Activated T-cell treated with anti-CD3 and anti-CD28 coated beads, Interleukin-2, amount 50 U/mL, for 72 hours (primary cell): ENCODE data around the gene MINAR1. TPM values are rescaled to one million over a fixed set of nuclear protein-coding genes. Genes with fewer than 3 reads are reported as not detected.
"Not testable (repeated sequence)": the region's sequence is repeated elsewhere in the genome, so short reads cannot be mapped to it uniquely, and the experiment has no call there.

Source experiments
- ATAC-seq, 2 donors: fragments of 150-1000 bp; cut with Tn5 transposase; replicated peaks in 1 of 2; 2 replicates each; pipeline ENCODE4 v1.10.0; 2021; ENCODE audit warnings: moderate library complexity in 2 of 2, mild to moderate bottlenecking in 1 of 2
- DNase-seq, 2 donors: peaks; one replicate each; pipeline ENCODE4 v3.0.0; 2021 to 2022; ENCODE audit warnings: mixed read lengths in 1 of 2
- H3K27ac Mint-ChIP-seq: one replicate; pipeline ENCODE4 v1.8.0; 2022; ENCODE audit warnings: mild to moderate bottlenecking, moderate library complexity, mixed read lengths
- H3K27me3 Mint-ChIP-seq: one replicate; pipeline ENCODE4 v1.8.0; 2022; ENCODE audit warnings: low read depth, mixed read lengths
- H3K36me3 Mint-ChIP-seq, 2 donors: one replicate each; pipeline ENCODE4 v1.8.0; 2022; ENCODE audit warnings: mixed read lengths in 2 of 2, mild to moderate bottlenecking in 1 of 2; ENCODE audit not compliant: insufficient read depth in 2 of 2
- H3K4me1 Mint-ChIP-seq: one replicate; pipeline ENCODE4 v1.8.0; 2022; ENCODE audit warnings: low read depth, mixed read lengths
- H3K4me3 Mint-ChIP-seq, 2 donors: one replicate each; pipeline ENCODE4 v1.8.0; 2022; ENCODE audit warnings: mild to moderate bottlenecking in 2 of 2, mixed read lengths in 2 of 2, moderate library complexity in 2 of 2
- H3K9me3 Mint-ChIP-seq, 2 donors: one replicate each; pipeline ENCODE4 v1.8.0; 2022; ENCODE audit warnings: mixed read lengths in 2 of 2
- total RNA-seq, 2 donors: library from RNA; stranded (reverse); gene quantifications; one replicate each; pipeline ENCODE4 v1.2.3, GENCODE V29; 2022

Gene MINAR1
- total RNA-seq, 2 donors from 2014 or later = 0.37 to 0.62 TPM

DNA sequence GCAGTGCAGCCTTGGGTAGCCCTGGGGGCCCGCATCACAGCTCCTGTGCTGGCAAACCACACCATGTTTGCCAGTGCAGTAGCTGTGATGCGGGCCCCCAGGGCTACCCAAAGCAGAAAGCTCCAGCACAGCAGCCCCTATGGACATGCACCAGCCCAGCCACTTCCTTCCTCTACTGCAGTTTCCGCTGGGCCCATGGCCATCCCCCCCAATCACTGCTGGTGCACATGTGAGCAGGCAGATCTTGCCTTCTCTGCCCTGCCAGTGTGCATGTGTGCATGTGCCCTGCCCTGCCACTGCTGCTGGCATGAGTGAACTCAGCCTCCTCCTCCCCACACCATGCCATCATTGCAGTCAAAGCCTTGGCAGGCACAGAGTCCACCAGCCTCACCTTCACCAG, 20.1 kb upstream of the MINAR1 start:
- H3K36me3 Mint-ChIP-seq = no peaks in the 10 kb centered on the region
- ATAC-seq (no peak), DNase-seq (no peak)
- no peak overlapping the region for H3K4me3 Mint-ChIP-seq
- H3K27me3 Mint-ChIP-seq = no peaks in the 10 kb centered on the region
- no peaks in the 10 kb centered on the region for H3K9me3 Mint-ChIP-seq
- no peak overlapping the region for H3K27ac Mint-ChIP-seq
- no peaks in the 10 kb centered on the region for H3K4me1 Mint-ChIP-seq

DNA sequence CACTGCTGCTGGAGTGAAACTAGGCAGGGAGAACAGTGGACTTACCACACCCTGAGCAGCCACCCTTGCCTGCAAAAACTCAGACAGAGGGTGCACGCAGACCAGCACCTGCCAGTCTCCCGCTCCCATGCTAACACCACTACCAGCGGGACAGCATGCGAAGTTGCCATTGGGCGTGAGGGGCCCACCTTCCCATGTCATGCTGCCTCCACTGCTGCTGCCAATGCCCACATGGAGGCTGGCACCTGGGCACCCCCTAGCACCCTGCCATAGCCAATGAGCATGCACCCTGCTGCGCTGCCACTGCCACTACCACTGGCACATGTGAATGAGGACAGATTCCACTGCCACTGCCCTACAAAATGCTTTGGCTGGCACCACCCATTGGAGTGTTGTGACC, 19.7 kb upstream of the MINAR1 start:
- no peak for ATAC-seq
- DNase-seq = no peak
- H3K4me1 Mint-ChIP-seq = no peaks in the 10 kb centered on the region
- no peaks in the 10 kb centered on the region for H3K27me3 Mint-ChIP-seq
- no peak overlapping the region for H3K4me3 Mint-ChIP-seq
- H3K9me3 Mint-ChIP-seq = no peaks in the 10 kb centered on the region
- no peaks in the 10 kb centered on the region for H3K36me3 Mint-ChIP-seq
- H3K27ac Mint-ChIP-seq = no peak overlapping the region

DNA sequence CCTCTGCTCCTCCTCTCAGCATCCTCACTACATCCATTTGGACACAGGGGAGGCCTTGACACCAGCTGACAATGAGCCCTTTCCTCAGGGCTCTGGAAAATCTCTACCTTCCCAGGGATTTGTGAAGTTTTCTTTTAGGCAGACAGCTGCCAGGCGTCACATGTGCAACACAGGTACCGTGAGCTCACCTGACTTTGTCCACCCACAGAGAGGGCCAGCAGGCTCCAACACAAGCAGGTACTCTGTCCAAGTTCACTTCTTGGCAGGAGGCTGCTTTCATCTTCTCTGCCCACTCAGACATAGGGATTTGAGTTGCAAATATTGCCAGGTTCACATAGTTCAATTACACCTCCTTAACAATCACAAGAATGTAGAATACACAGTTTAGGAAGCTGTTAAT, 15.3 kb upstream of the MINAR1 start:
- no peaks in the 10 kb centered on the region for H3K36me3 Mint-ChIP-seq
- H3K9me3 Mint-ChIP-seq = no peaks in the 10 kb centered on the region
- H3K27me3 Mint-ChIP-seq = no peaks in the 10 kb centered on the region
- H3K27ac Mint-ChIP-seq = no peak overlapping the region
- no peak overlapping the region for H3K4me3 Mint-ChIP-seq
- DNase-seq = no peak
- no peaks in the 10 kb centered on the region for H3K4me1 Mint-ChIP-seq
- ATAC-seq = no peak

DNA sequence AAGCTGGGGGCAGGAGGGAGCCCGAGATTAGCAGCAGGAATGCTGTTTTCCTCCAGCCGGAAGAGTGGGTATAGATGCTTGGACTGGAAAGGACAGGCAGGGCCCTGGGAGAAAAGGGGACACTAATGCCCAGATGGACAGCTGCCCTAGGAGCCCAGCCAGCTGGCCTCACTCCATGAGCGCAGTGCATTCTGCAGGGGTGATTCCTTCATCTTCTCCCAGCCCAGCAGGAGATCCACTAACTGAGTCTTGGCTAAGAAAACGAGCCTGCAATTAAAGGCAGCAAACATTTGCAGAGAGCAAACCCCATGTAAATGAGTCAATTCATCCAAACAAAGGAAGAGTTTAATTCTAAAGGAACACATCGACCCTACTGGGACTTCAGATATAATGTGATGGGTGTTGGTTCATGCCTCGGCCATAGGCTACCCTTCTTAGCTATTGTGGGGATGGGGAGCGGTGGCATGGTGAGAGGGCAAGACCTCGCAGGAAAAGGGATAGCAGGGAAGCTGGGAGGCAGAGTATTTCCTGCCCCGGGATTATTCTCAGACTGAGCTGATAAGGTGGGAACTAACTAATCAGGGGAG, 13.3 kb upstream of the MINAR1 start:
- Mint-ChIP-seq H3K36me3 (no peaks in the 10 kb centered on the region), H3K27me3 (no peaks in the 10 kb centered on the region), H3K9me3 (no peaks in the 10 kb centered on the region), H3K4me3 (no peak overlapping the region), H3K4me1 (no peaks in the 10 kb centered on the region), H3K27ac (no peak overlapping the region)
- DNase-seq (no peak), ATAC-seq (no peak)

DNA sequence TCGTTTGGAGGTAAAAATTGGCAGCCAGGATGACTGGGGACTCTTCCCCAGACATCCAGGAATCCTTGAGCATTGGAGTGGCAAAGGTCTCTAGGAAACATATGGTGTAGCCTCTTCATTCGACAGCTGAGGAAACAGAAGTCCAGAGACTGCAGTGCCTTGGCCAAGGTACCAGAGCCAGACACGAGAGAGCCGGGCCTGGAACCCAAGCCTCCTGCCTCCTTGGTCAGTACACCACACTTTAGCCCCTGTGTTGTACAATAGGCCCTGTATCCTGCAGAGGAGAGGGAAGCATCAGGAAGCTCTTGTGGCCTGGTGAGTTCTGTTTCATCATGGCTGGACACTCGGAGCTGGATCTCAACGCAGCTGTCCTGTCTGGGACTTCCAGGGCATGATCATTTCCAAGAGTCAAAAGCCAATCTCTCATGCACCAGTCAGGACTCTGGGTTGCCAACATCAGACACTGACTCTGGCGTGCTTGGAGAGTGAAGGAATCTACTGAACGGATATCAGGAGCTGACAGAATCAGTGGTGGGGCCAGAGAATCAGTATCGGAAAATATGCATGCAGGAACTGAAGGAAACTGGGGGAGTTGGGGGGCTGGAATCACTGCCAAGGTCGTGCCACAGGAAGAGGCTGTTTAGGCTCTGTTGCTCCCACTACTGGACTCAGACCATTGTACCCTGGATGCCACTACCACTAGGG, 6.4 kb upstream of the MINAR1 start:
- ATAC-seq (no peak), DNase-seq (no peak)
- H3K27ac Mint-ChIP-seq = no peak overlapping the region

DNA sequence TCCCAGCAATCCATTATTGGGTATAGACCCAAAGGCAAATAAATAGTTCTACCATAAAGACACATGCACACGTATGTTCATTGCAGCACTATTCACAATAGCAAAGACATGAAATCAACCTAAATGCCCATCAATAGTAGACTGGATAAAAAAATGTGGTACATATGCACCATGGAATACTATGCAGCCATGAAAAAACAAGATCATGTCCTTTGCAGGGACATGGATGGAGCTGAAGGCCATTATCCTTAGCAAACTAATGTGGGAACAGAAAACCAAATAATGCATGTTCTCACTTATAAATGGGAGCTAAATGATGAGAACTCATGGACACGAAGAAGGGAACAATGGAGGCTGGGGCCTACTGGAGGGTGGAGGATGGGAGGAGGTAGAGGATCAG, 5.2 kb upstream of the MINAR1 start:
- not testable (repeated sequence) for ATAC-seq, H3K4me1 Mint-ChIP-seq, H3K9me3 Mint-ChIP-seq, H3K36me3 Mint-ChIP-seq, DNase-seq, H3K4me3 Mint-ChIP-seq, H3K27ac Mint-ChIP-seq
- peaks cover 45% of the 10 kb centered on the region for H3K27me3 Mint-ChIP-seq

More for the DNA sequence above, 6.4 kb upstream of the MINAR1 start:
- no peaks in the 10 kb centered on the region for H3K36me3 Mint-ChIP-seq
- H3K4me3 Mint-ChIP-seq = no peak overlapping the region
- H3K4me1 Mint-ChIP-seq = no peaks in the 10 kb centered on the region
- no peaks in the 10 kb centered on the region for H3K9me3 Mint-ChIP-seq
- peaks cover 39% of the 10 kb centered on the region for H3K27me3 Mint-ChIP-seq

DNA sequence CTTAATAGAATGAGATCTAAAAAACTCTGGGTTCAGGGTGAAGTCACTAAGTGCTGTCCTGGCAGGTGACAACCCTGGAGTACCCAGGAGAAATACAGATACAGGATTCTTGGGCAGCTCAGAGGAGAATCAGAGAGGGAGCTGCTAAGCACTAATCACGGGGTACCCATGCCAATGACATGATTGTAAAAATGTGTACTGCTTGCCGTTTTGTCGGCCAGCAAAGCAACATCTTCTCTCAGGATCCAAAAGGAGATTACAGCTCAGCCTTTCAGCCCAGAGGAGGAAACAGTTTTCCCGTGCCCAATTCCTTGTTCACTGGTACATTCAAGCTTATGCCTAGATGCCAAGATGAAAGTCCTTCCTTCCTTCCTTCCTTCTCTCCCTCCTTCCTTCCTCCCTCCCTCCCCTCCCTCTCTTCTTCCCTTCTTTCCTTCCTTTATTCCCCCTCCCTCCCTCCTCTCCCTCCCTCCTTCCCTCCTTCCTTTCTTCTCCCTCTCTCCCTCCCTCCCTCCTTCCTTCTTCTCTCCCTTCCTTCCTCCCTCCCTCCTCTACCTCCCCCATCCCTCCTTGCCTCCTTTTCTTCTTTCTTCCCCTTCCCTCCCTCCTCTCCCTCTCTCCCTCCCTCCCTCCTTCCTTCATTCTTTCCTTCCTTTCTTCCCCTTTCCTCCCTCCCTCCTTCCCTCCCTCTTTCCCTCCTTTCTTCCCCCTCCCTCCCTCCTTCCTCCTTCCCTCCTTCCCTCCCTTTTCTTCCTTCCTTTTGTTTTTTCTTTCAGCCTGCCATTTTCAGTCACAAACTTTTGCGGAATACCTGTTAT, 4.1 kb upstream of the MINAR1 start:
- no peak overlapping the region for H3K27ac Mint-ChIP-seq
- no peaks in the 10 kb centered on the region for H3K36me3 Mint-ChIP-seq
- H3K9me3 Mint-ChIP-seq = no peaks in the 10 kb centered on the region
- ATAC-seq = no peak
- no peak for DNase-seq
- no peak overlapping the region for H3K4me3 Mint-ChIP-seq
- H3K4me1 Mint-ChIP-seq = peaks cover 5% of the 10 kb centered on the region
- H3K27me3 Mint-ChIP-seq = peaks cover 53% of the 10 kb centered on the region

DNA sequence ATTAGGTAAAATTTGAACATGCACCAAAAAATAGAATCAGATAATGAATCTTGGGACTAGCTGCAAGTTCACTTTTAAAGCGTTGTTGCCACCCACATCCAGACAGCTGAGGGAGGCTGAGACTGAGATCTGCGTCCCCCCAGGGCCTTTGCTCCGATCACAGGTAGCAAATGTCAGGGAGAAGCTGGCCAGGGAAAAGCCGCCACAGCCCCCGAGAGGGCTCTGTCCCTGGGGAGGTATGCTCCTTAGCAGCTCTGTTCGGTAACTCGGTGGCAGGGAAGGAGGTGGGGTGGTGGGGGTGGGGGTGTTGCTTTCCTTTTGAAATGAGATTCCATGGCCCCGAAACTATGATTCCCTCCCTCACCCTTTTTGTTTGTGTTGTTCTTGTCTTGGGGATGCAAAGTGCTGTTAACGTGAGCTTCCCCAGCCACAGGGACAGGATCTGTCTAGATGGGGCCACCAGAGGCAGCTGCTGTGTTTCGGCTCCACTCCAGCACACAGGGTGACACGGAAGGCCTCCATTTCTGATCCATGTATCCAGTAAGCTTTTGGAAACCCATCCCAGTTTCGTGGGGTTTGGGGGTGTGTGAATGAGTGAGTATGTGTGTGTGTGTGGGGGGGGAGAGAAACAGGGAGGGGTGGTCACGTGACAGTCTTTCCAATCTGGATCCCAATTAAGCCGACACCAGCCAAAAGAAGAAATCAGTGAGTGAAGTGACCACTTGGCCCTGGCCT, 1.1 kb upstream of the MINAR1 start:
- Mint-ChIP-seq H3K27ac (no peak overlapping the region), H3K27me3 (peaks cover 68% of the 10 kb centered on the region), H3K36me3 (no peaks in the 10 kb centered on the region), H3K9me3 (no peaks in the 10 kb centered on the region), H3K4me3 (peak overlapping the region; percentile 46 to 75), H3K4me1 (peaks cover 5% of the 10 kb centered on the region)
- no peak for ATAC-seq
- DNase-seq = no peak

DNA sequence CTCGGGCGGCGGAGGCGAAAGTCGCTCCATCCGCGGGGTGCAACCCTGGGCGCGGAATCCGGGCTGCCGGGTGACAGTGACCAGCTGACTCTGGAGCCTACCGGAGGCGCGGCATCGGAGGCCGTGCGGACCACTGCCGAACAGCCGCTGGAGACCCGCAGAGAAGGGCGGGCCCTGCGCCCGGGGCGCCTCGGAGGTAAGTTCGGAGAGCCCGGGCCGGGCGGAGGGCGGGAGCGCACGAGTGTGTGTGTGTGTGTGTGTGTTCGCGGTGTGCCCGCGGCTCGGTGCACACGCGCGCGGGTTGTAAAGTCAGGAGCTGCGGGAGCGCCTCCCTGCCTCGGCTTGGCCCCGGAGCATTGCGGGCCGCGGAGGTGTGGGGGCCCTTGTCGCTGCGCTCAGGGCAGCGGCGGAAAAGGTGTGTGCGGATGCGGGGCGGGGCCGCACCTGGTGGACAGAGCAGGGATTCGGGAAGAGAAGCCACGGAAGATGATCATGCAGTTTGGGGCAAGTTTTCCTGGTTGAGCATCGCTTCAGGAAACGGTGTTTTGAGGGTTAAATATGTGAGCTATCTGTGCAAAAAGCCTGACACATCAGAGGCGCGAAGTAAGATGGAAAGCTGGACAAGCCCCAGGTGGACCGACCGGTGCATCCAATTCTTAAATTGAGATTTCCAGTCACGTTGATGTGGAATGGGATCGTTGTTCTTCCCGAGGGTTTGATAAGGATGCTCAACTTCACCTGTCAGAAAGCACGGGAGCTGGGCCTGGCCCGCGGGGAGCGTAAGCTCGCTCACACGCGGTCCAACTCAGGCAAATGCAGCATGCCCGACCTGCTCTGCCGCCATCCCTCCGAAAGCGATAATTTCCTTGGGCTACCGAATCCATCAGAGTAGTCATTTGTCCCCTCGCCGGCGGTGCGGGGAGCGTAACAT, 474 bp downstream of the MINAR1 start:
- DNase-seq = no peak
- H3K36me3 Mint-ChIP-seq = peaks cover 0 to 2% of the 10 kb centered on the region in 2 donors
- ATAC-seq = peak; percentile 17 to 36
- peaks cover 62% of the 10 kb centered on the region for H3K27me3 Mint-ChIP-seq
- H3K27ac Mint-ChIP-seq = no peak overlapping the region
- H3K9me3 Mint-ChIP-seq = peaks cover 0 to 5% of the 10 kb centered on the region in 2 donors
- H3K4me1 Mint-ChIP-seq = peaks cover 5% of the 10 kb centered on the region
- H3K4me3 Mint-ChIP-seq = peak overlapping the region; percentile 27 to 58

DNA sequence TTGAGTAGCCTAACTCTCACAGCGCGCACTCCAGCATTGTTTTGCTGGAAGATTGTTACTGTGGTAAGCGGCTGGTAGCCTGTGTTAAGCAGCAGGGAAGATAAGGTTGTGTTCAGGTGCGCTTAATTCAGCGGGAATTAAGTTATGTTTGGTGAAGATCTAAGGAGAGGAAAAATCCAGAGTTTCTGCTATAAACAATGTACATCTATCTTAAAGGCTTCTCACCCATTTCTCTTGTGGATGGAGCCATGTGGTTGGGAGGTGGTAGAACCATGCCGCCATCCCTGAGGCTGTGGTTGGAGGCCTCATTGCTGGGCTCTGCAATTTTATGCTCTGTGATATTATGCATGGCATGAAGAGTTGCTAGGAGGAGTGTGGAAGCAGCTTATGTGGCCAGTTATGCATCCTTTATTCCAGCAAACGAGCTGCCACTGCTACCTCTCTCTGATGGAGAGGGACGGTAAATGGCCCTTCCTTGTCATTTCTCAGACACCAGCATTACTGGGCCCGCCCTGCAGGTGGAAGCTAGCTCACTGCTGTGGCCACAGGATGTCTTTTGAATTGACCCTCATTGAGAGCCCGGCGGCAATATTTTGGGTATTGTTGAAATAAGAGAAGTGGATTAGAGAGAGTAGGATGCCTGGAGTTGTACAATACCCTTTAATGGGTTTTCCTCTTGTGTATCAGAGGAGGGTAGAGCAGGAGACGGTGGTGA, 1.3 kb downstream of the MINAR1 start:
- peaks cover 57% of the 10 kb centered on the region for H3K27me3 Mint-ChIP-seq
- H3K36me3 Mint-ChIP-seq = peaks cover 0 to 2% of the 10 kb centered on the region in 2 donors
- peaks cover 5% of the 10 kb centered on the region for H3K4me1 Mint-ChIP-seq
- ATAC-seq (no peak), DNase-seq (no peak)
- peaks cover 0 to 5% of the 10 kb centered on the region in 2 donors for H3K9me3 Mint-ChIP-seq
- H3K4me3 Mint-ChIP-seq = peak overlapping the region in 1 of 2 donors; percentile 19
- no peak overlapping the region for H3K27ac Mint-ChIP-seq

DNA sequence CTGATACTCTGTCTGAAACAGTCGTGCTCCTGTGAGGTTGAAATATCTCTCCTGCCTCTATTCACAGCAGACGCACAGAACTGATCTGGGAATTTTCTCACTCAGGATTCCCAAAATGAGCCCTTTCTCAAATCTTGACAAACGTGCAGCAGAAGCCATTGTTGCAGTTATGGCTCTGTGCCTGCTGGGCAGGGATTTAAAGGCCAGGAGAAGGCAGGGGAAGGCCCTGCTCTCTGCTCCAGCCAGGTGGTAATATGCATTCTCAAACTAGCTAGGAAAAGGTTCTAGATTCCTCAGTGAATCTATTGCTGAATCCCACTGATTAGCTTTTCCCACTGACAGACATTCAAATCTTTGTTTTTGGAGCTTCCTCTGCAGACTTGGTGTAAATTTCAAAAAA, 2.2 kb downstream of the MINAR1 start:
- Mint-ChIP-seq H3K9me3 (peaks cover 0 to 5% of the 10 kb centered on the region in 2 donors), H3K4me1 (peaks cover 5% of the 10 kb centered on the region), H3K27ac (no peak overlapping the region), H3K4me3 (no peak overlapping the region), H3K36me3 (peaks cover 0 to 2% of the 10 kb centered on the region in 2 donors), H3K27me3 (peaks cover 47% of the 10 kb centered on the region)
- DNase-seq (no peak), ATAC-seq (no peak)
